Measurements from ENCODE around the gene PTGES3.

DNA sequence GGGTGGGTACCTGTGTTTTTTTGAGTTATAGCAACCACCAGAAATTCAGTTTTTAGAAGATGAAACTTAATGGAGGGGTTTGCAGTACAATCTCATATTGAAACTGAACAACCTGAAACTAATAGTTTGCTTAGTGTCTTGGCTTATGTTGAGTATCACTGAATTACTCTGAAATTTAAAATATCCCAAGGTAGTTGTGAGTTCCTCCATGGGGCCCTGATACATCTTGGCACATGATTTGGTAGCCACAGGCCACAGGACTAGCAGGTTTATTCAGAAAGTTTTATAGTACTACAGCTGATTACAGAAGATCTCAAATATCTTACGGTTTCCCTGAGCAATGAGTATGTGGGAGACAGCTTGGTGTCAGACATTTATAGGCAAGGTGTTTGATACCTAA is 10.4 kb downstream of the PTGES3 start:
- TF ChIP-seq CTCF (IDR thresholded peaks at IDR 0.05) (no peak), POLR2A (IDR thresholded peaks at IDR 0.05) (no peak)
